Lower leg skin (tissue), 3 donors: ENCODE data around the gene DIS3L2.
"Not testable (repeated sequence)": the region's sequence is repeated elsewhere in the genome, so short reads cannot be mapped to it uniquely, and the experiment has no call there.

Experiments
- POLR2A ChIP-seq, 2 donors: fragments of 450-650 bp; IDR thresholded peaks; one replicate each; pipeline ENCODE4 v1.6.1; 2016 to 2017; ENCODE audit warnings: antibody characterized with exemption in 2 of 2, mild to moderate bottlenecking in 1 of 2, moderate library complexity in 1 of 2
- TF ChIP-seq, protein P1 (sequence below), 3 donors: fragments of 450-650 bp; IDR thresholded peaks; one replicate each; pipeline ENCODE4 v1.5.1; 2016; ENCODE audit warnings: antibody characterized with exemption in 3 of 3, mild to moderate bottlenecking in 3 of 3, moderate library complexity in 2 of 3

DNA sequence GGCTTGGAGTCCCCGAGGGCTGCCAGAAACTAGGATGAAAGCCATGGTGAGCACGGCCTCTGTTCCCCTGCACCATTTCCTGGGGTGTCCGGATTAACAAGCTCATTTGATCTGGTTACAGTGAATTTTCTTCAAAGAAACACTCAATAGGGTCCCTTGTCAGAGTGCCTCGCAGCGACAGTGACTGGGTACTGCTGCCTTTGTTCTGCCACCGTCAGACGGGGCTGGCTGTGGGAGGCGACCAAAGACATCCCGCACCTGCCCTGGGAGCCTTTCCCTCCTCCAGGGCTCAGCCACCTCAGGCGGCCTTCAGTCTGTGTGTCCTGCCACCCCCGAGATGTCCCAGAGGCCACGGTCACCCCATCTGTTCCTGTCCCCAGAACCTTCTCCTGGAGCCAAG is 408.5 kb downstream of the DIS3L2 start:
- TF ChIP-seq, protein P1, sequence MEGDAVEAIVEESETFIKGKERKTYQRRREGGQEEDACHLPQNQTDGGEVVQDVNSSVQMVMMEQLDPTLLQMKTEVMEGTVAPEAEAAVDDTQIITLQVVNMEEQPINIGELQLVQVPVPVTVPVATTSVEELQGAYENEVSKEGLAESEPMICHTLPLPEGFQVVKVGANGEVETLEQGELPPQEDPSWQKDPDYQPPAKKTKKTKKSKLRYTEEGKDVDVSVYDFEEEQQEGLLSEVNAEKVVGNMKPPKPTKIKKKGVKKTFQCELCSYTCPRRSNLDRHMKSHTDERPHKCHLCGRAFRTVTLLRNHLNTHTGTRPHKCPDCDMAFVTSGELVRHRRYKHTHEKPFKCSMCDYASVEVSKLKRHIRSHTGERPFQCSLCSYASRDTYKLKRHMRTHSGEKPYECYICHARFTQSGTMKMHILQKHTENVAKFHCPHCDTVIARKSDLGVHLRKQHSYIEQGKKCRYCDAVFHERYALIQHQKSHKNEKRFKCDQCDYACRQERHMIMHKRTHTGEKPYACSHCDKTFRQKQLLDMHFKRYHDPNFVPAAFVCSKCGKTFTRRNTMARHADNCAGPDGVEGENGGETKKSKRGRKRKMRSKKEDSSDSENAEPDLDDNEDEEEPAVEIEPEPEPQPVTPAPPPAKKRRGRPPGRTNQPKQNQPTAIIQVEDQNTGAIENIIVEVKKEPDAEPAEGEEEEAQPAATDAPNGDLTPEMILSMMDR (IDR thresholded peaks at IDR 0.05), result not testable (repeated sequence)
- TF ChIP-seq POLR2A (IDR thresholded peaks at IDR 0.05), result not testable (repeated sequence)
